Measurements from ENCODE around the gene AGBL5. TPM values are rescaled to one million over a fixed set of nuclear protein-coding genes. Genes with fewer than 3 reads are reported as not detected.

The AGBL5 gene
- 31.1 TPM for polyA plus RNA-seq (2013, experiment 1 of 2; ENCODE audit: insufficient read length)
- polyA plus RNA-seq (2013, experiment 2 of 2; ENCODE audit: insufficient read length) = 29.8 TPM

- peak; percentile 92 for DNase-seq
These were observed at the start of gene AGBL5 for GRCh38 chr2:27050996-27051901. Gene AGBL5 (plus strand): TSS chr2:27051668. CDS start chr2:27052959, 1,291 bp downstream.

- no peak for DNase-seq
These were observed 49.5 kb upstream of the AGBL5 start for GRCh38 chr2:27001950-27002349.

GRCh38 chr2:27003007-27003406, 48.5 kb upstream of the AGBL5 start:
- DNase-seq = no peak

- DNase-seq = peak; percentile 37
These were observed 47.6 kb upstream of the AGBL5 start for GRCh38 chr2:27003857-27004256.

- DNase-seq = no peak
These were observed 44.7 kb upstream of the AGBL5 start for GRCh38 chr2:27006602-27007415.

GRCh38 chr2:27007416-27008374, 43.8 kb upstream of the AGBL5 start:
- no peak for DNase-seq

- DNase-seq = no peak
These were observed 42.8 kb upstream of the AGBL5 start for GRCh38 chr2:27008678-27009077.

GRCh38 chr2:27009083-27009482, 42.4 kb upstream of the AGBL5 start:
- DNase-seq = no peak

- no peak for DNase-seq
These were observed 41.8 kb upstream of the AGBL5 start for GRCh38 chr2:27009716-27010115.

- DNase-seq = no peak
These were observed 41.3 kb upstream of the AGBL5 start for GRCh38 chr2:27010139-27010538.

- no peak for DNase-seq
These were observed 37.7 kb upstream of the AGBL5 start for GRCh38 chr2:27013738-27014137.

GRCh38 chr2:27014771-27015433, 36.6 kb upstream of the AGBL5 start:
- no peak for DNase-seq

GRCh38 chr2:27016801-27017325, 34.6 kb upstream of the AGBL5 start:
- peak; percentile 73 for DNase-seq

GRCh38 chr2:27018142-27018541, 33.3 kb upstream of the AGBL5 start:
- no peak for DNase-seq

GRCh38 chr2:27019459-27019858, 32.0 kb upstream of the AGBL5 start:
- DNase-seq = no peak

- no peak for DNase-seq
These were observed 31.3 kb upstream of the AGBL5 start for GRCh38 chr2:27019931-27020855.

- peak; percentile 39 for DNase-seq
These were observed 30.0 kb upstream of the AGBL5 start for GRCh38 chr2:27021253-27022049.

GRCh38 chr2:27023740-27024139, 27.7 kb upstream of the AGBL5 start:
- DNase-seq = no peak

GRCh38 chr2:27024188-27024587, 27.3 kb upstream of the AGBL5 start:
- no peak for DNase-seq
